ENCODE results near the gene ITPRID1. TPM values are rescaled to one million over a fixed set of nuclear protein-coding genes. Genes with fewer than 3 reads are reported as not detected.

Gene ITPRID1
- total and polyA plus RNA-seq, 2 of the 8 experiments (the other 6 are each of a cell fraction or from before 2014, with no cell fraction given): 0.09 to 0.47 TPM

DNA sequence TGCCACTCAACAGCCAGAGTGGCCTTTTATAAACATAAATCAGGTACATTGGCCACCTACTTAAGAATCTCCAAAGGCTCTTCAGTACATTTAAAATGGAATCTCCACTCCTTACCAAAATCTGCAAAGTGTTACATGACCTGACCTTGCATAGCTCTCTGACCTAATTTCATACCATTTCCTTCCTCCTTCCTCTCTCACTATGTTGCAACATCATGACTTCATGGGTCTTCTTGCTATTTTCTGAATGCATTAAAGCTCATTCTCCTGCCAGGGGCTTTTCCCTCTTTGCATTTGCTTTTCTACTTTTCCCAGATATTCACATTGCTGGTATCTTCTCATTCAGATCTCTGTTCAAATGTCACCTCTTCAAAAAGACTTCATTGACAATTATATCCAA is 151.0 kb downstream of the ITPRID1 start (continued):
- no peak for TF ChIP-seq CHD1 (IDR thresholded peaks at IDR 0.05; ENCODE audit: low read depth, low read length)
